GM19438 (cell line): ENCODE results near the gene PRKRIP1.
"Not testable (repeated sequence)": the region's sequence is repeated elsewhere in the genome, so short reads cannot be mapped to it uniquely, and the experiment has no call there.

ENCODE experiments used
- ATAC-seq: cut with Tn5 transposase; IDR thresholded peaks from one replicate; pipeline ENCODE4 v1.9.1; 2021; ENCODE audit warnings: low read depth; ENCODE audit not compliant: unreplicated experiment

The PRKRIP1 gene

DNA sequence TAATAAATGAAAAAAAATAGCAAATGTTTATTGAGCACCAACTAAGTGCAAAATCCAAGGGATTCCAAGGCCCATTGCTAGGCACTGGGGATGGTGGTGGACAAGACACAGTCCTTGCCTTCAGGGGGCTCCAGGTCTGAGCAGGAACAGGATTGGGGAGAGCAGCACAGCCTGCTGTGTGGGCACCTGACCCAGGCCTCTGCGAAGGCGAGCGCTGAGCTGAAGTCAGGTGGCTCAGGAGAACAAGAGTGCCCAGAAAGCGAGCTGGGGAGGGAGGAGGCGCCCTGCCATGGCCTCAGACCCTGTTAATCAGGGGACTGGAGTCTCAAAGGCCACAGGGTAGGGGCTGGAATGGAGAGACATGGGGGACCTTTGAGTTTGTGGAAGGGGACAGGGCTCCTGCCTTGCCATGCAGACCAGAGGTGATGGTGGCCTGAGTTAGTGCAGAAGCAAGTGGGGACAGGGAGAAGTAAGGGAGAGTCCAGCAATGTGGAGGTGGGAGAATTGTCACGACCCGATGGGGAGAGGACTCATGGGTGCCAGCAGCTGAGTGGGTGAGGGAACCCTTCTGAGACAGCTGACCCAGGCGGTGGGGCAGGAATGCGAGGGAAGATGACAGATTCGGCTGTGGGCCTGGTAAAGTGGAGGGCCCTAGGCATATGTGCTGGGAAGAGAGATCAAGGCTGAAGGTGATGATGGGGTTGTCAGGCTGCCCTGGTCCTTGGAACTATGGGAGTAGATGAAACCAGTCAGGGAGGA, 33.2 kb downstream of the PRKRIP1 start:
- no peak for ATAC-seq

DNA sequence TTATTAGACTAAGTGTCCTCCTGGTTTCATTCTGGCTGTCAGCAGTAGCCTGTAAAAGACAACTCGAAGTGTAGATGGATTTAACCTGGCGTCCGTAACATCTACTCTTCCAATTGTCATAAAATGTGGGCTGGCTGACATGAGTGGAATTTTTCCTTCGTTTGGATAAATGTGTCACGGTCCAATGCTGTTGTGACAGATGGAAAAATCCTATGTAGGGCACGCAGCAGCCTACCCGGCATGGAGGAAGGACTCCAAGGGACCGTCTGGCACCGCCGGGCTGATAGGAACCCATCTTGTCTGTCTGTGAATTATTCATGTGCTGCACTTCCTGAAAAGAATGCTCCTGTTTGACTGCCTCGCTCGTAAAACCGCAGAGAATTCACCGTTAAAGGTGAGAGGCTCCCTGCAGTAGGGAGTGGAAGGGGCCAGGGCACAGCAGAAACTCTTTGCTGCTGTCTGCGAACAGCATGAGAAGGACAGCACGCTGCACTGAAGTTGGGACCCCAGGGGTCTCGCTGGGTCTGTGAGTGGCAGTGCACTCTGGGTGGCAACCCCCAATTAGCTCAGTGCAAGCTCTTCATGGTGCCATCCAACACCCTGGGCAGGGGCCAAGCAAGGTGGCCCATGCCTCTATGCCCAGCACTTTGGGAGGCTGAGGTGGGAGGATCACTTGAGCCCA, 35.6 kb downstream of the PRKRIP1 start:
- no peak for ATAC-seq

DNA sequence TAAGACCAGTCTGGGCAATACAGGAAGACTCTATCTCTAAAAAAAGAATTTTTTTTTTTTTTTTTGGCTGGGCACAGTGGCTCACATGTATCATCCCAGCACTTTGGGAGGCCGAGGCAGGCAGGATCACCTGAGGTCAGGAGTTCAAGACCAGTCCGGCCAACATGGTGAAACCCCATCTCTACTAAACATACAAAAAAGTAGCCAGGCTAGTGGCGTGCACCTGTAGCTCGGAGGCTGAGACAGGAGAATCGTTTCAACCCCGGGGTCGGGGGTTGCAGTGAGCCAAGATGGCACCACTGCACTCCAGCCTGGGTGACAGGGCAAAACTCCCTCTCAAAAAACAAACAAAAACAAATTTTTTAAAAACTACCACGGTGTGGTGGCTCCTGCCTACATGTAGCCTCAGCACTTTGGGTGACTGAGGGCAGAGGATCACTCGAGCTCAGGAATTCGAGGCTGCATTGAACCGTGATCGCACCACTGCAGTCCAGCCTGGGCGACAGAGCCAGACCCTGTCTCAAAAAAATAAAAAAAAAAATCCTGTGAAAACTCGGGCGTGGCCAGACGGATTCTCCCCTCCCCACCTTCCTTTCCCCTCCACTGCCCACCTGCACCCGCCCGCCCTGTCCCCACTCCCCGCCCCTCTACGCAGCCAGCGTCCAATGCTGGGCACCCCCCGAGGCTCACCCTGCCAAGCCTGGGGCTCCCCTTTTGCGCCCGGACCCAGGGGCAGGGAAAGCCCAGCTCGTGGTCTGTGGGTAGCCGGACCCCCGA, 36.5 kb downstream of the PRKRIP1 start:
- peak; percentile 20 for ATAC-seq

GRCh38 chr7:102433219-102434038, 37.3 kb downstream of the PRKRIP1 start, which contains the start of gene ORAI2:
Gene ORAI2, plus strand, starts transcription at chr7:102433575. Its CDS starts 5,382 bp downstream, at chr7:102438957.
- peak; percentile 51 for ATAC-seq

- ATAC-seq, result no peak
Measured at GRCh38 chr7:102434039-102434486, 37.9 kb downstream of the PRKRIP1 start.

- ATAC-seq, result no peak
Measured at GRCh38 chr7:102436118-102436517, 40.0 kb downstream of the PRKRIP1 start.

- ATAC-seq, result no peak
Measured at GRCh38 chr7:102439963-102440795, 44.0 kb downstream of the PRKRIP1 start.

DNA sequence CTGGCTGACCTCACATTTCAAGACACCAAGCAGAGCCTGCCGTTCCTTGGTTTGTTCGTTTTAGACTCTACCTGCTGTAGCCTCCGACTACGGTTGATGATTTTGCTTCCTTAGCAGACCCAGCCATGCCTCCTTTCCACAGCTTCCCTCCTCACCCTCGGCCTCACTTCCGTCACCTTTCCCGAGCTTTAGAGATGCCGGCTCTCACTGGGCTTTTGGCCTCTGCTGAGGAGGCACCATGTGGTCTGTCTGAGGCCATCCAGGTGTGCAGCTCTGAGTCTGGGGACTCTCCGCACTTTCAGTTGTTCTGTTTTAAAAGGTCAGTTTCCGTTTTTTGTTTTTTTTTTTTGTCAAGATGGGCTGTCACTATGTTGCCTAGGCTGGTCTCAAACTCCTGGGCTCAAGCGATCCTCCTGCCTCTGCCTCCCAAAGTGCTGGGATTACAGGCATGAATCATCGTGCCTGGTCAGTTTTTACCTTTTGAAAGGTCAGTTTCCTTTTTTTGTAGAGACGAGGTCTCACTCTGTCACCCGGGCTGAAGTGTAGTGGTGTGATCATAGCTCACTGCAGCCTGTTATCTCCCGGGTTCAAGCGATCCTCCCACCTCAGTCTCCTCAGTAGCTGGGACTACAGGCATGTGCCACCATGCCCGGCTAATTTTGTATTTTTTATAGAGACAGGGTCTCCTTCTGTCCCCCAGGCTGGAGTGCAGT, 49.0 kb downstream of the PRKRIP1 start:
- ATAC-seq, result peak; percentile 34

DNA sequence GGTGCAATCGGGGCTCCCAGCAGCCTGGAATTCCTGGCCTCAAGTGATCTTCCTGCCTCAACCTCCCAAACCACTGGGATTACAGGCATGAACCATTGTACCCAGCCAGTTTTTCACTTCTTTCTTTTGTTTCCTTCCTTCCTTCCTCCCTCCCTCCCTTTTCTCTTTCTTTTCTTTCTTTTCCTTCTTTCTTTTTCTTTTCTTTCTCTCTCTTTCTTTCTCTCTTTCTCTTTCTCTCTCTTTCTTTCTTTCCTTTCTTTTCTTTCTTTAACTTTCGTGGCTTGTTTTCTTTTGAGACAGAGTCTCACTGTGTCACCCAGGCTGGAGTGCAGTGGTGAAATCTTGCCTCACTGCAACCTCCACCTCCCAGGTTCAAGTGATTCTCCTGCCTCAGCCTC, 49.5 kb downstream of the PRKRIP1 start:
- ATAC-seq, result no peak

DNA sequence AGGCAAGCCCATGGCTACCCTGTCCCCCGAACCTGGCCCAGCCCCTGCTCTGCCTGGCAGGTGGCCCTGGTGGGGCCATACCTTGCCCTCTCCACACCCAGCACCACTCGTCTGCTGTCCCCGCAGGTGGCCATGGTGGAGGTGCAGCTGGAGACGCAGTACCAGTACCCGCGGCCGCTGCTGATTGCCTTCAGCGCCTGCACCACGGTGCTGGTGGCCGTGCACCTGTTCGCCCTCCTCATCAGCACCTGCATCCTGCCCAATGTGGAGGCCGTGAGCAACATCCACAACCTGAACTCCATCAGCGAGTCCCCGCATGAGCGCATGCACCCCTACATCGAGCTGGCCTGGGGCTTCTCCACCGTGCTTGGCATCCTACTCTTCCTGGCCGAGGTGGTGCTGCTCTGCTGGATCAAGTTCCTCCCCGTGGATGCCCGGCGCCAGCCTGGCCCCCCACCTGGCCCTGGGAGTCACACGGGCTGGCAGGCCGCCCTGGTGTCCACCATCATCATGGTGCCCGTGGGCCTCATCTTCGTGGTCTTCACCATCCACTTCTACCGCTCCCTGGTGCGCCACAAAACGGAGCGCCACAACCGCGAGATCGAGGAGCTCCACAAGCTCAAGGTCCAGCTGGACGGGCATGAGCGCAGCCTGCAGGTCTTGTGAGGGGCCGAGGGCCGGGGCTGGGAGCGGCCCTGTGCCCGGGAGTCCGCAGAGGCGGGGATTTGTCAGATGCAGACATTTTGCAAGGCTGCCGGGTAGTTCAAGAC, 50.4 kb downstream of the PRKRIP1 start:
- ATAC-seq, result no peak

DNA sequence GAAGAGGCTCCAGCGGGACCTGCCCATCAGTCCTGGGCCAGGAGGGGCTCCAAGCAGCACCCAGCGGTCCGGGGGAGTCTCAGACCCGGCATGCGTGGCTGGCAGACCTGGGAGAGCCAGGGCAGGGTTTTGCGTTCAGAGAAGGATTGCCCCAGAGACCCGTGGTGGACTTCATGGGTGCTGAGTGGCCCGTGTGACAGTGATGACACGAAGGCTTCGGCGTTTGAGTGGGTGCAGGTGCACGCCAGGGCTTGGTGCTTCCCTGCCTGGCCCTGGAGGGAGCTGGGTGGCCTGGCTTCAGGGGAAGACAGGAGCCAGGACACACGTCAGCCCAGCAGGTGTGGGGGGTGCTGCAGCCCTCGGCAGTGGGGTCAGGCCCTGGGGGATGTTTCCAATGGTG, 51.1 kb downstream of the PRKRIP1 start:
- no peak for ATAC-seq

DNA sequence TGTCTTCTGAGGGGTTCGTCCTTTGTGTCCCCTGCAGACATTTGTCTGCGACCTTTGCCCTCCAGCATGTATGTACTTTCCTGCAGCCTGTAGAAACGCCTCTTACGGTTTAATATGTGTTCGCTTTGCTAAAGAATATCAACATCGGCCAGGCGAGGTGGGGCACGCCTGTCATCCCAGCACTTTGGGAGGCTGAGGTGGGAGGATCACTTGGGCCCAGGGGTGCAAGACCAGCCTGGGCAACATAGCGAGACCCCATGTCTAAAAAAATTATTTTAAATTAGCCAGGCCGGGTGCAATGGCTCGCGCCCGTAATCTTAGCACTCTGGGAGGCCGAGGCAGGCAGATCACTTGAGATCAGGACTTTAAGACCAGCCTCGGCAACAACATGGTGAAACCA, 53.0 kb downstream of the PRKRIP1 start:
- ATAC-seq, result no peak

DNA sequence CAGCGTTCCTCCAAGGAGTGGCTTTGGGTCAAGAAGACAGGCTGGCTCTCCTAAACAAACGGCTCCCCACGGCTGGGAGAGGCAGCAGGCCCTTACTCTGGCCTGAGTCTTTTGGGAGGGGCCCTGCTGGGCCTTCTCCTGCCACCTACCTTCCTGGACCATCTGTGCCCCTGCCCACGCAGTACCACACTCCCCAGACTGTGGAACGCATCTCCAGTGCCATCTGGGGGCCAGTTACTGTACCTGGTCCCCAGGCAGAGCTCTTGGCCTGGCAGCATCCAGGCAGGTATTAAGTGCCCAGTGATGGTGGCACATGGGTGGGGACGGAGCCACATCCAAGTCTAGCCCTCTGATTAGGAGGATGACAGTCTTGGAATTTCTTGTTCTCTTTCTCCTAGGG, 54.1 kb downstream of the PRKRIP1 start:
- ATAC-seq, result no peak

GRCh38 chr7:102451371-102452054, 55.4 kb downstream of the PRKRIP1 start:
- ATAC-seq, result no peak

DNA sequence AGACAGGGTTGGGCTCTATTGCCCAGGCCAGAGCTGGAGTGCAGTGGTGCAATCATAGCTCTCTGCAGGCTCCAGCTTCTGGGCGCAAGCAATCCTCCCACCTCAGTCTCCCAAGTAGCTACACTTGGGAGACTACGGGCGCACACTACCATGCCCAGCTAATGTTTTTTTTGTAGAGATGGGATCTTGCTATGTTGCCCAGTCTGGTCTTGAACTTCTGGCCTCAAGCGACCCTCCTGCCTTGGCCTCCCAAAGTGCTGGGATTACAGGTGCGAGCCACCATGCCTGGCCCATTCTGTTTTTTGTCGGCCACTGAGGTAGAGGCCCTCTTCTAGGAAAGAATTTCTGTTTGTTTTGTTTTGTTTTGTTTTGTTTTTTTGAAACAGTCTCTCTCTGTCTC, 56.3 kb downstream of the PRKRIP1 start:
- ATAC-seq, result no peak

- no peak for ATAC-seq
Measured at GRCh38 chr7:102453319-102453718, 57.2 kb downstream of the PRKRIP1 start.

DNA sequence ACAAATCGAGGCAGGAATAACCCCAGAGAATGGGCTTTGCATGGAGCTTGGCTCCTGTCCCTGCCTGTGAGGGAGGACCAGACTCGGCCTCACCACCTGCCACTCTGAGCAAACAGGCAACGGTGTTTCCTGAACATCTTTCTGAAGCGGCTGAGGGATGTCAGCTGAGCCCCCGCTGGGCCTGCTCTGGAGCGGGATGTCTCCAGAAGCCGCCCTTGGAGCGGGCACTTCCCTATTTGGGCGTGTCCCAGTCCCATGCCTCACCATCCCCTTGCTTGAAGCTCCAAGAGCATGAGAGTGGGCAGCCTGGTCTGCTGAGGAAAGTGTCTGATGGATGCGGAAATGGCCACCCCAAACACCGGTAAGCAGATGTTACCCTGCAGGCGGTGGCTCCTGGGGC, 58.3 kb downstream of the PRKRIP1 start:
- ATAC-seq, result no peak

DNA sequence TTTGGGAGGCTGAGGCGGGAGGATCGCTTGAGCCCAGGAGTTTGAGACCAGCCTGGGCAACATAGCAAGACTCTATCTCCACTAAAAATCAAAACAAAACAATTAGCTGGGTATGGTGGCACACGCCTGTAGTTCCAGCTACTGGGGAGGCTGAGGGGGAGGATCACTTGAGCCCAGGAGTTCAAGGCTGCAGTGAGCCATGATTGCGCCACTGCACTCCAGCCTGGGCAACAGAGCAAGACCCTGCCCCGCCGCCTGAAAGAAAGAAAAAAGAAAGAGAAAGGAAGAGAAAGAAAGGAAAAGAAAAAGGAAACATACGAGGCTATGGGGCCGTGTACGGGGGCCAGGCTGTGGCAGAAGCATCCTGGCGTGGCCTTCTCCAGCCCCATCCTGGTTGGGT, 58.8 kb downstream of the PRKRIP1 start:
- not testable (repeated sequence) for ATAC-seq
